HL-60/S4 (cell line): Measurements from ENCODE around the gene PTPRN2.
"Not testable (repeated sequence)": the region's sequence is repeated elsewhere in the genome, so short reads cannot be mapped to it uniquely, and the experiment has no call there.

Experiments
- in situ Hi-C: fragments of 300-500 bp; cut with MboI; formaldehyde crosslinking; loops from 2 replicates; pipeline ENCODE4 v1.14.3; 2022; ENCODE audit warnings: low sequenced_read_pairs

Gene PTPRN2

GRCh38 chr7:158391541-158391940 lies 196.1 kb downstream of the PTPRN2 start:
- in situ Hi-C loops = no loop called here

GRCh38 chr7:158391141-158391540 lies 196.5 kb downstream of the PTPRN2 start:
- in situ Hi-C loops = no loop called here

GRCh38 chr7:158390460-158390859 lies 197.2 kb downstream of the PTPRN2 start:
- in situ Hi-C loops = no loop called here

GRCh38 chr7:158389514-158390425 lies 197.9 kb downstream of the PTPRN2 start:
- in situ Hi-C loops = no loop called here

DNA sequence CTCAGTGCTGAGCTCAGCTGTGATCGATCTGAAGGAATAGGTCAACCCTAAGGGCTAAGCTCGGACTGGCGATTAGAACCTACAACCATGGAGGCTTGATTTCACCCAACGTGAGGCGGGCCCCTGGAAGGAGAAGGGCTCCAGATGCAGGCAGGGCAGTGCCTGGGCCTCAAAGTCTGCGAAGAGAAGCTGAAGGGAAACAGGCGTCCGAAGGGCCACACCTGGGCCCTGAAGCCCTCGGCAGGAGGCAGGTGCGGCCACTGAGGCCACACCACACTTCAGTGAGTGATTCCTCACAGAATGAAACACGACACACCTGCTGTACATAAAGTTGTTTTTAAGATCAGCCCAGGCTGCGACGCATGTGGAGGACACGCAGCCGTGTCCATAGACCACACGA lies 198.7 kb downstream of the PTPRN2 start:
- in situ Hi-C loops = no loop called here

DNA sequence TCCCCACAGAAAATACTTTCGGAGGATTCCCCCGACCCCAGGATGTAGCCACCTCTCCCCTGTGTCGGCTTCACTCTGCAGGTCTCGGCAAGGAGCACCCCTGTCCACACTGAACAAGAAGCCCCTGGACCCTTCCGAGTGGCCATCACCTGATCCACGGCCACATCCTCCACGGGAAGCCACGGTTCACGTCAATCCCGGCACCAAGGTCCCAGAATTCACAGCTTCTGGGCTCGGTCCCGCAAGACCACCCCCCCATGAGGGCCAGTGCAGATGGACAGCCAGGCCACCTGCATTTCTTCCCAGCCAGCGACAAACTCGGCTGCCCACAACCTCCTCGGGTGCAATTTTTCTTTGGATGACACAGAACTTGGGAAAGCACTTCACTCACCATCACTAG lies 199.6 kb downstream of the PTPRN2 start:
- in situ Hi-C loops = no loop called here

DNA sequence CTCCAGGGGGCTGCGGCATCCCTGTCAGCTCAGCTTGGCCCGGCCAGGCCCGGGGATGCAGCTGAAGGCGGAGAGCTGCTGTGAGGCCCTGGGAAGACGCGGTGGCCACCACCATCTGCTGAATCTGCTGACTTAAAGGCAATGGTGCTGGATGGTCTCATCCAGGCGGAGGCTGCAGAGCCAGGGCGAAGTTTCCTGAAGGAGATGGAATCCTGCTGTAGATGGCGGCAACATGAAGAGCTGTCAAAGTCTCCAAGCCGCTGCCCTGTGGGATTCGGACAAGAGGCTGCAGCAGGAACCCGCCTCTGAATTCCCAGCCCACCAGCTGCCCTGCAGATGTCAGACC lies 200.1 kb downstream of the PTPRN2 start:
- in situ Hi-C loops = no loop called here

DNA sequence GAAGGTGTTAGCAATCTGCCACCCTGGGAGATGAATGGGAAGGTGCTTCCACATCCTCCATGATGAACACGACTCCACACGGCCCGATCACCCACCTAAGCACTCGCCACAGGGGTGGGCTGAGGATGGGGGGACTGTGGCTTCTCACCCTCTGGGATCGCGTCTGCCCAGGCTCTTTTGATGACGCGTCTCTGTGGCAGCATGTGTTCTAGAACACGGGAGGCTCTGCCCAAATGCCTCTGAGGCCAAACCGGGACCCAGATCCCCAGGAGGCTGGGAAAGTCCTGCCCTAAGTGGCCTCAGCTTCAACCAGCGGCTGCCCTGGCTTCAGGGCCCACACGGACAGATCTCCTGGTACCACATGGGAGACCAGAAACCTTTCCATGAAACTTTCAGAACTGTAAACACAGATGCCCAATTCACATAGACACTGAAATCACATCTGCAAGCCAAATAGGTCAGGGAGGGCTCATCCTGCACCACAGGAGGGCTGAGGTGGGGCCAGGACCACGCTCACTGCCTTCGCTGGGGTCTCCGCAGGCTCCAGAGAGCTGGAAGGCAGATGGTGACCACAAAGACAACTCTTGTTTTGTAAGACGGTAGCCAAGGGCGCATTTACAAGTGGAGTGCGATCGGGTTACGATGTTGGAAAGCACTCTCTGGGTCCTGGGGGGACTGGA lies 200.6 kb downstream of the PTPRN2 start:
- in situ Hi-C loops = no loop called here

DNA sequence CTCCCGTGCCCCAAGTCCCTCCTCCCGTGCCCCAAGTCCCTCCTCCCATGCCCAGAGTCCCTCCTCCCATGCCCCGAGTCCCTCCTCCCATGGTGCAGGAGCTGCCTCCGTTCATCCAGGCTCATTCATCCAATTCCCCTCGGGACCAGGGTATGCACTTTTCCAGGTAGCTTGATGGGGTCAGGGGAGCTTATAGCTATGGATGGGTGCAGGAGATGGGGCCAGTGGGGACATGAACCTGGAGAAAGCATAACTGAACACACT lies 201.3 kb downstream of the PTPRN2 start:
- in situ Hi-C loops = no loop called here

DNA sequence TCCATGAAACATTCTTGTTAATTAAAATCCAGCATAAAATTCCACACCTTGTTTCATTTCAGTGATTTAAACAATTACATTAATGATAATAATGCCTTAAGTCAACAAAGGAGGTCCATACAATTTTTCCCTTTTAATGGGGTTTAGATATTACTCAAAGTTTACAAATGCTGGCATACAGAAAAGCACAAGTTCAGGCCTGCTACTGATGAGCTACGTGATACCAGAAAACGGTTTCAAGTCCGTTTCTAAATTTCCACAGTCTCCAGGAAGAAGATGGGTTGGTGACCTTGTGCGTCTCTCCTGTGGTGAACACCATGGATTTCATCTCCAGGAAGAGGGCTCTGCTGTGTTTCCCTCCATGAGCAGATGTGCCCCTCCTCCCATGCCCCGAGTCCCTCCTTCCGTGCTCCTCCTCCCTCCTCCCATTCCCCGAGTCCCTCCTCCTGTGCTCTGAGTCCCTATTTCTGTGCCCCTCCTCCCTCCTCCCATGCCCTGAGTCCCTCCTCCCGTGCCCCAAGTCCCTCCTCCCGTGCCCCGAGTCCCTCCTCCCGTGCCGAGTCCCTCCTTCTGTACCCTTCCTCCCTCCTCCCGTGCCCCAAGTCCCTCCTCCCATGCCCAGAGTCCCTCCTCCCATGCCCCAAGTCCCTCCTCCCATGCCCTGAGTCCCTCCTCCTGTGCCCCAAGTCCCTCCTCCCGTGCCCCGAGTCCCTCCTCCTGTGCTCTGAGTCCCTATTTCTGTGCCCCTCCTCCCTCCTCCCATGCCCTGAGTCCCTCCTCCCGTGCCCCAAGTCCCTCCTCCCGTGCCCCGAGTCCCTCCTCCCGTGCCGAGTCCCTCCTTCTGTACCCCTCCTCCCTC lies 201.9 kb downstream of the PTPRN2 start:
- in situ Hi-C loops = not testable (repeated sequence)

- in situ Hi-C loops = no loop called here
These were observed 202.9 kb downstream of the PTPRN2 start for GRCh38 chr7:158384746-158385145.

DNA sequence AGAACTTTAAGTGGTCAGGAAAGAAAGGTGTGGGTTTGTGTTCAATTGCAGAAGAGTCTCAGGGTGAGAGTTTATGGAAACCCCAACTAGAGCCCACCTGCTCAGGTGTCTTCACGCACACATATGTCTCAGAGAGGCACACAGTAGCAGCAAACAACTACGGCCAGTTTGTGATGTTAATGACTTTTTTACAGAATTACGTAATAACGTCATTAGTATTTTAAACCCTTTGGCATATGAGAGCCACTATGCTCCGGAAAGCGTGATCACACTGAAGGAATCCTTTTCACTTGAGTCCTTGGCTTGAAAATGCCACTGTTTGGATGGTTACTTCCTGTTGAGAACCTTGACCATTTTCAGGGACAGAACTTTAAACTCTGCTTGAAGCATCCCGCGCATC lies 204.0 kb downstream of the PTPRN2 start:
- in situ Hi-C loops = no loop called here

- in situ Hi-C loops = no loop called here
These were observed 205.0 kb downstream of the PTPRN2 start for GRCh38 chr7:158382363-158383254.

DNA sequence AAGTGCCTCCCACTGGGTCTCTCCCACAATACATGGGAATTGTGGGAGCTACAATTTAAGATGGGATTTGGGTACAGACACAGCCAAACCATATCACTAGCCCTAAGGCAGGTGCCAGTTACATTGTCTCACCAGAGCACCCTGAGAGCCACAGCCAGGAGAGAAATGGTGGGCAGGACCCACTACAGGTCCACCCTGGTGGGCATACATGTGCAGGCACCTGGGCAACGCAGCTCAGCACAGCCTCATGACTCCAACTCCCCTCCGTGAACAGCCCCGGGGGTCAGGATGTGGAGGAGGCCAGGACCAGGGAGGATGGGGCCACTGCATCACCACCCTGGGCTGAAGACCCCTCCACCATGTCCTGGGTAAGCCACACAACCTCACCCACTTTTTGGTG lies 205.7 kb downstream of the PTPRN2 start:
- in situ Hi-C loops = no loop called here

DNA sequence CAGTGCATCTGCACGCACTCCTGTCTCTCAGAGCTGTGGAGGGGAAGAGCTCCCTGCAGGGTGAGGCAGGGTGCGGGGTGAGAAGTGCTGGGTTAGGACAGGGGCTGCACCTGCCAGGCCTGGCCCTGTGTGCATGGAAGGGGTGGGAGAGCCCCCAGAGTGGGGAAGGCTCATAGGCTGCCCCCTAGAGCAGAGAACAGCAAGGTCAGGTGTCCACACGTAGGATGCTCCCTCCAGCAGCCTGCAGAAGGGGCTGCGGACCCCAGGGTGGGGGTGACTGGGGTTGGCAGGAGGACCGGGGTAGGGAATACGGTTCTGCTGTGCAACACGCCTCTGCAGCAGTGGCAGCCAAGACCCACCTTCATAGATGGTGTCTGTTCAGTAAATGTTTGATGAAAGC lies 208.6 kb downstream of the PTPRN2 start:
- in situ Hi-C loops = no loop called here

GRCh38 chr7:158377800-158378623 lies 209.6 kb downstream of the PTPRN2 start:
- in situ Hi-C loops = no loop called here

DNA sequence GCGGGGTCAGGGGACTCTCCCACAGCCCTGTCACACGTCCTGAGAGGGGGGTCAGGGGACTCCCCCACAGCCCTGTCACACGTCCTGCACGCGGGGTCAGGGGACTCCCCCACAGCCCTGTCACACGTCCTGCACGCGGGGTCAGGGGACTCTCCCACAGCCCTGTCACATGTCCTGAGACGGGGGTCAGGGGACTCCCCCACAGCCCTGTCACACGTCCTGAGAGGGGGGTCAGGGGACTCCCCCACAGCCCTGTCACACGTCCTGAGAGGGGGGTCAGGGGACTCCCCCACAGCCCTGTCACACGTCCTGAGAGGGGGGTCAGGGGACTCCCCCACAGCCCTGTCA lies 210.8 kb downstream of the PTPRN2 start:
- in situ Hi-C loops = not testable (repeated sequence)

GRCh38 chr7:158376146-158376838 lies 211.3 kb downstream of the PTPRN2 start:
- in situ Hi-C loops = not testable (repeated sequence)

GRCh38 chr7:158375034-158375433 lies 212.6 kb downstream of the PTPRN2 start:
- in situ Hi-C loops = no loop called here
